HPDE6-E6E7 (cell line): Measurements from ENCODE around the gene PRDM5.

Experiments
- DNase-seq: peaks from one replicate; pipeline ENCODE4 v3.0.0; 2011; ENCODE audit warnings: missing footprints; ENCODE audit errors: extremely low spot score

Gene PRDM5

GRCh38 chr4:120922381-120923206 lies at the start of gene PRDM5:
Gene PRDM5 (minus strand): TSS chr4:120922726. CDS start chr4:120922608, 118 bp downstream.
- peak; percentile 35 for DNase-seq

GRCh38 chr4:120971884-120972283 lies 49.4 kb upstream of the PRDM5 start:
- DNase-seq: no peak

GRCh38 chr4:120965938-120966337 lies 43.4 kb upstream of the PRDM5 start:
- DNase-seq: no peak

GRCh38 chr4:120964596-120964995 lies 42.1 kb upstream of the PRDM5 start:
- no peak for DNase-seq

- DNase-seq: no peak
Measured at GRCh38 chr4:120963449-120963848, 40.9 kb upstream of the PRDM5 start.

- no peak for DNase-seq
Measured at GRCh38 chr4:120960656-120961267, 38.2 kb upstream of the PRDM5 start.

GRCh38 chr4:120948382-120948781 lies 25.9 kb upstream of the PRDM5 start:
- no peak for DNase-seq

- DNase-seq: no peak
Measured at GRCh38 chr4:120942776-120943175, 20.2 kb upstream of the PRDM5 start.

GRCh38 chr4:120940547-120940946 lies 18.0 kb upstream of the PRDM5 start:
- no peak for DNase-seq

- DNase-seq: no peak
Measured at GRCh38 chr4:120939693-120940092, 17.2 kb upstream of the PRDM5 start.

GRCh38 chr4:120929847-120930246 lies 7.3 kb upstream of the PRDM5 start:
- no peak for DNase-seq

- no peak for DNase-seq
Measured at GRCh38 chr4:120927801-120928409, 5.4 kb upstream of the PRDM5 start.

GRCh38 chr4:120926358-120927025 lies 4.0 kb upstream of the PRDM5 start:
- DNase-seq: no peak

GRCh38 chr4:120924931-120925330 lies 2.4 kb upstream of the PRDM5 start:
- DNase-seq: no peak

- DNase-seq: no peak
Measured at GRCh38 chr4:120923207-120923522, 639 bp upstream of the PRDM5 start.

- DNase-seq: peak; percentile 52
Measured at GRCh38 chr4:120921456-120922380, 808 bp downstream of the PRDM5 start.

- DNase-seq: no peak
Measured at GRCh38 chr4:120920666-120921065, 1.9 kb downstream of the PRDM5 start.

- DNase-seq: no peak
Measured at GRCh38 chr4:120919358-120919757, 3.2 kb downstream of the PRDM5 start.

GRCh38 chr4:120918788-120919187 lies 3.7 kb downstream of the PRDM5 start:
- no peak for DNase-seq

GRCh38 chr4:120918092-120918491 lies 4.4 kb downstream of the PRDM5 start:
- no peak for DNase-seq

- no peak for DNase-seq
Measured at GRCh38 chr4:120916937-120917336, 5.6 kb downstream of the PRDM5 start.
